T-helper 2 cell treated with Interferon-gamma antibody and Interleukin-4, amounts not matched to agents 5 μg/mL and 100 μg/mL, for 36 hours (primary cell): ENCODE results near the gene NDOR1.

Experiments used
- DNase-seq: peaks from one replicate; pipeline ENCODE4 v3.0.0; 2021; ENCODE audit warnings: low spot score
- H3K27ac Mint-ChIP-seq: one replicate; pipeline ENCODE4 v1.8.0; 2021; ENCODE audit warnings: mild to moderate bottlenecking, mixed read lengths
- H3K27me3 Mint-ChIP-seq: one replicate; pipeline ENCODE4 v1.8.0; 2021; ENCODE audit warnings: low read depth, mixed read lengths
- H3K36me3 Mint-ChIP-seq: one replicate; pipeline ENCODE4 v1.8.0; 2021; ENCODE audit warnings: low read depth, mixed read lengths
- H3K4me1 Mint-ChIP-seq: one replicate; pipeline ENCODE4 v1.8.0; 2021; ENCODE audit warnings: low read depth, mixed read lengths
- H3K4me3 Mint-ChIP-seq: one replicate; pipeline ENCODE4 v1.8.0; 2022; ENCODE audit warnings: mild to moderate bottlenecking, moderate library complexity, mixed read lengths
- H3K9me3 Mint-ChIP-seq: one replicate; pipeline ENCODE4 v1.8.0; 2021; ENCODE audit warnings: mixed read lengths

Gene NDOR1

DNA sequence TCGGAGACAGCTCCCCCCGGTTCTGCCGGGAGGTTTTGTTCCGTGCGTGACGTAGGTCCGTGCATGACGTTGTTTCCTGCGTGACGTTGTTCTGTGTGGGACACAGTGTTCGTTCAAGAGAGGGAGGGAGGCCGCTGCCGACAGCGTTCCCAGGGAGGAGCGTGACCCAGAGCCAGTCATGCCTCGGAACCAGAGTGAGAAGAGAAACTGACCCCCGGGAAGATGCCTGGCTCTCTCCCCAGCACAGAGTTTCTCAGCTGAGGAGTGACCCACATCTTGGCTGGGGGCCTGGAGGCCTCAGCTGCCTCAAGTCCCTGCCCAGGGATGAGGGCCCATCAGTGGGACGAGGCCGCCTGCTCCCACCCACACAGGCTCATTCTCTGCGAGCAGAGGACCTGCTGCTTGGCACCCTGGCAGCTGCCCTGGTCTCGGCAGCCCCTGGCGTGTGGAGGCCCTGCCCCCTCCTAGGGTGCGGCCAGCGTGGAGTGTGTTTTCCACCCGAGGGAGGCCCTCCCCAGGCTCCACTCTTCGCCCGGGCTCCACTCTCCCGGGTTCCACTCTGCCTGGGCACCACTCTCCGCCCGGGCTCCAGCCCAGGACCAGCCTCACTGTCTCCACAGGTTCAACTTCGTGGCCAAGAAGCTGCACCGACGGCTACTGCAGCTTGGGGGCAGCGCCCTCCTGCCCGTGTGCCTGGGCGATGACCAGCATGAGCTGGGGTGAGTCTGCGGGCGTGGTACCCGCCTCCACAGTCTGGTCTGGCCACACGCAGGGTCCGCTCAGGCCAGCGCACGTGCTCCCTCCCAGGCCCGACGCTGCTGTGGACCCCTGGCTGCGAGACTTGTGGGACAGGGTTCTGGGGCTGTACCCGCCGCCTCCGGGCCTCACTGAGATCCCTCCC lies 7.9 kb downstream of the NDOR1 start:
- Mint-ChIP-seq H3K27ac (no peak overlapping the region), H3K27me3 (no peaks in the 10 kb centered on the region), H3K36me3 (peaks cover 9% of the 10 kb centered on the region), H3K9me3 (no peaks in the 10 kb centered on the region), H3K4me1 (no peaks in the 10 kb centered on the region), H3K4me3 (no peak overlapping the region)
- DNase-seq = no peak

DNA sequence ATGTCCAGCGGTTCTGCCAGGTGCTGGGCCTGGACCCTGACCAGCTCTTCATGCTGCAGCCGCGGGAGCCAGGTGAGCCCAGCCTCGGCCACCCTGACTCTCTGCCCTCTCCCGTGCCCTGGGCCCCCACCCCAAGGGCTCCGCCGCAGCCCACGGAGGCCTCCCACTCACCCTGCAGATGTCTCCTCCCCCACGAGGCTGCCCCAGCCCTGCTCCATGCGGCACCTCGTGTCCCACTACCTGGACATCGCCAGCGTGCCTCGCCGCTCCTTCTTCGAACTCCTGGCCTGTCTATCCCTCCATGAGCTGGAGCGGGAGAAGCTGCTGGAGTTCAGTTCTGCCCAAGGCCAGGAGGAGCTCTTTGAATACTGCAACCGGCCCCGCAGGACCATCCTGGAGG lies 9.1 kb downstream of the NDOR1 start:
- Mint-ChIP-seq H3K4me1 (no peaks in the 10 kb centered on the region), H3K27me3 (no peaks in the 10 kb centered on the region), H3K36me3 (peaks cover 6% of the 10 kb centered on the region), H3K4me3 (no peak overlapping the region), H3K27ac (no peak overlapping the region), H3K9me3 (no peaks in the 10 kb centered on the region)
- no peak for DNase-seq

DNA sequence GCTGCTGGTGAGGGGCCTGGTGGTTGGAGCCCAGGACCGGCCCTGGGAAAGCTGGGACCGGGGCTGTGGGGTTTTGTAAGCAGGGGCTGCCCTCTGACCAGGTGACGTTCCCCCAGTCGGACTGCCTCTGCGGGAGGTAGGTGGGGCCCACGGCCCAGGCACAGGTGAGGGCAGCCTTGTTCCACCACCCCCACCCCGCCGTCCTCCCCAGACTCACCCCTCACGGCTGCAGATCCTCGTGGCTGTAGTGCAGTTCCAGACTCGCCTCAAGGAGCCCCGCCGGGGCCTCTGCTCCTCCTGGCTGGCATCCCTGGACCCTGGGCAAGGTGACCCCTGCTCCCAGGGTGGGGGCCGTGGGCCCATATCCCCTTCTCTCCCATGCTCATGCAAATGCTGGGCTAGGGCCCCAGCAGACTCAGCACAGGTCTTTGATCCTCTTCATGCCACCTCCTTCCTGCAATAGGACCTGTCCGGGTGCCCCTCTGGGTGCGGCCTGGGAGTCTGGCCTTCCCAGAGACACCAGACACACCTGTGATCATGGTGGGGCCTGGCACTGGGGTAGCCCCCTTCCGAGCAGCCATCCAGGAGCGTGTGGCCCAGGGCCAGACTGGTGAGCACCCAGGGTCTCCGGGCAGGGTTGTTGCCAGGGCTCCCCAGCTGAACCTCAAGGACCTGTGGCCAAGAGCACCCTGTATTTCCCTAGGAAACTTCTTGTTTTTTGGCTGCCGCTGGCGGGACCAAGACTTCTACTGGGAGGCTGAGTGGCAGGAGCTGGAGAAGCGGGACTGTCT lies 9.9 kb downstream of the NDOR1 start:
- no peaks in the 10 kb centered on the region for H3K4me1 Mint-ChIP-seq

DNA sequence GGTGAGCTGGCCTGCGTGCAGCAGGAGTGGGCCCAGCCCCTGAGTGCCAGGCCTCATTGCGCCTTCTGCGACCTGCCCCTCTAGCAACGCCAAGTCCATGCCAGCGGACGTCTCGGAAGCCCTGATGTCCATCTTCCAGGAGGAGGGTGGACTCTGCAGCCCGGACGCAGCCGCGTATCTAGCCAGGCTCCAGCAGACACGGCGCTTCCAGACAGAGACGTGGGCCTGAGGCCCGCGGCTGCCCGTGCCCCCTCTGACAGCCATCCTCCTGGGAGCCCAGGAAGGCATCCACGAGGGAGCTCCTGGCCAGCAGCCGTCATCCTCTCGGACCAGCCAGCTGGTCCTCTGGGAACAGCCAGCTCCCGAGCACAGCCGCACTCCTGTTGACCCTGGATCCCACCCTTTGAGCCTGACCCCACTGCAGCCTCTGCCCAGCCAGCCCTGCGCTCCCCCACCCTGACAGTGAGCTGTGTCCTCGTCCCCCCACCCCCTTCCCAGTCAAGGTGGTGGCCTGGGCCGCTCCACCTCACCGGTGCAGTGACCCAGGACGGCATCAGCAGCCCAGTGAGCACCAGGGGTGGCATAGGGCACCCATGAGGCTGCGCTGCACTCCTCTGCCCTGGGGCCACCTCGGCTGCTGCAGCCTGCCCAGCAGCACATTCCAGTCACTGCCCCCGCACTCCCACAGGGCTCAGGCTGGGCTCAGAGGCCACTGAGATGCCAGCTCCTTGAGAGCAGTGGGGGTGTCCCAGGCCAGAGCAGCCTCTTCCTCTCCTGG lies 10.9 kb downstream of the NDOR1 start:
- Mint-ChIP-seq H3K4me3 (no peak overlapping the region), H3K36me3 (peaks cover 4% of the 10 kb centered on the region), H3K9me3 (no peaks in the 10 kb centered on the region), H3K27me3 (no peaks in the 10 kb centered on the region), H3K4me1 (no peaks in the 10 kb centered on the region), H3K27ac (no peak overlapping the region)
- no peak for DNase-seq

More for the DNA sequence above, 9.9 kb downstream of the NDOR1 start:
- H3K27me3 Mint-ChIP-seq = no peaks in the 10 kb centered on the region
- DNase-seq = no peak
- H3K27ac Mint-ChIP-seq = no peak overlapping the region
- H3K9me3 Mint-ChIP-seq = no peaks in the 10 kb centered on the region
- no peak overlapping the region for H3K4me3 Mint-ChIP-seq
- peaks cover 4% of the 10 kb centered on the region for H3K36me3 Mint-ChIP-seq

GRCh38 chr9:137217276-137218211 lies 12.0 kb downstream of the NDOR1 start:
- H3K4me3 Mint-ChIP-seq = no peak overlapping the region
- H3K4me1 Mint-ChIP-seq = no peaks in the 10 kb centered on the region
- H3K27ac Mint-ChIP-seq = no peak overlapping the region
- no peaks in the 10 kb centered on the region for H3K27me3 Mint-ChIP-seq
- H3K36me3 Mint-ChIP-seq = peaks cover 4% of the 10 kb centered on the region
- H3K9me3 Mint-ChIP-seq = no peaks in the 10 kb centered on the region
- no peak for DNase-seq

DNA sequence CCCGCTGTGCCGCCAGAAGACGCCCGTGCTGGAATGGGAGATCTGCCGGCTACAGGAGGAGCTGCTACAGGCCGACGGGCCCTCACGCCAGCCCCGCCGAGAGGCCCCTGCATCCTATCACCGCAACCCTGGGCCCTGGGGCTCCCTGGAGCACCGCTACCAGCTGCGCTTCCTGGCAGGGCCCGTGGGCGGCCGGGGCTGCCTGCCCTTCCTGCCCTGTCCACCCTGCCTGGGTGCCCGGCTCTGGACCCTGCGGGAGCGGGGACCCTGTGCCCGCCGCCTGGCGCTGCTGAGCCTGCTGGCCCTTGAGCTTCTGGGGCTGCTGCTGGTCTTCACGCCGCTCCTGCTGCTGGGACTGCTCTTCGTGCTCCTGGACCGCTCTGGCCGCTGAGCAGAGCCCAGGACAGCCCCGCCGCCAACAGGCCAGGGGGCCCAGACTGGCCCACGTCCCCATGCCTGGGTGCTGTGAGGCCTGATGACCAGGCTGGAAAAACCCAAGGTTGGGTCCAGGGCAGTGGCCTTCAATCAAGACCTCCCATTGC lies 12.8 kb downstream of the NDOR1 start:
- no peaks in the 10 kb centered on the region for H3K27me3 Mint-ChIP-seq
- no peak overlapping the region for H3K4me3 Mint-ChIP-seq

GRCh38 chr9:137218754-137219271 lies 13.3 kb downstream of the NDOR1 start:
- H3K4me3 Mint-ChIP-seq = no peak overlapping the region
- peaks cover 3% of the 10 kb centered on the region for H3K4me1 Mint-ChIP-seq
- H3K27ac Mint-ChIP-seq = peak overlapping the region; percentile 15
- DNase-seq = no peak
- no peaks in the 10 kb centered on the region for H3K9me3 Mint-ChIP-seq
- H3K27me3 Mint-ChIP-seq = no peaks in the 10 kb centered on the region
- no peaks in the 10 kb centered on the region for H3K36me3 Mint-ChIP-seq

More for the DNA sequence above, 12.8 kb downstream of the NDOR1 start:
- no peaks in the 10 kb centered on the region for H3K36me3 Mint-ChIP-seq
- no peaks in the 10 kb centered on the region for H3K9me3 Mint-ChIP-seq
- H3K27ac Mint-ChIP-seq = peak overlapping the region; percentile 15
- DNase-seq = no peak
- H3K4me1 Mint-ChIP-seq = peaks cover 3% of the 10 kb centered on the region

- peaks cover 3% of the 10 kb centered on the region for H3K4me1 Mint-ChIP-seq
- H3K36me3 Mint-ChIP-seq = no peaks in the 10 kb centered on the region
- H3K27me3 Mint-ChIP-seq = no peaks in the 10 kb centered on the region
- H3K9me3 Mint-ChIP-seq = no peaks in the 10 kb centered on the region
- H3K4me3 Mint-ChIP-seq = peak overlapping the region; percentile 34
- H3K27ac Mint-ChIP-seq = peak overlapping the region; percentile 20
- no peak for DNase-seq
These were observed 14.3 kb downstream of the NDOR1 start for GRCh38 chr9:137219757-137220316.

GRCh38 chr9:137220317-137221094 lies 15.0 kb downstream of the NDOR1 start:
- Mint-ChIP-seq H3K27ac (peak overlapping the region; percentile 20), H3K9me3 (no peaks in the 10 kb centered on the region), H3K4me3 (peak overlapping the region; percentile 34), H3K36me3 (no peaks in the 10 kb centered on the region), H3K27me3 (no peaks in the 10 kb centered on the region), H3K4me1 (peaks cover 3% of the 10 kb centered on the region)
- no peak for DNase-seq

DNA sequence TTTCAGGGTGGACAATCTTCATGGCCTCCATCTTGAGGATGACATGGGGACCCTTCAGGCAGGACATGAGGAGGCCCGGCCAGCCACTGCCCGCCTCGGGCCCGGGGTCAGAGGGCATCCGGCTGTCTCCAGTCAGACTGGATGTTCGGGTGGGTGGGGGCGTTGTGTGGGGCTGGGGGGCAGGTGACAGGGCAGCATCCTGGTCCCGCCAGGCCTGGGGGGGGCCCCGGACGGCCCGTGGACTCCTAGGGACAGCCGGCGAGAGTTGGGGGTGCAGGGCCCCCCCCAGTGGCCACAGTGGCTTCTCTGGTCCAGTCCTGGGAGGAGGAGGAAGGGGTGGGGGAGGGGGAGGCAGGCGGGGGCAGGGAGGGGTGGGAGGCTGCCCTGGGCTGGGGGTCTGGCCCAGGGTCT lies 15.6 kb downstream of the NDOR1 start:
- Mint-ChIP-seq H3K4me3 (no peak overlapping the region), H3K36me3 (no peaks in the 10 kb centered on the region), H3K4me1 (peaks cover 3% of the 10 kb centered on the region), H3K27me3 (no peaks in the 10 kb centered on the region), H3K27ac (no peak overlapping the region), H3K9me3 (no peaks in the 10 kb centered on the region)
- no peak for DNase-seq

DNA sequence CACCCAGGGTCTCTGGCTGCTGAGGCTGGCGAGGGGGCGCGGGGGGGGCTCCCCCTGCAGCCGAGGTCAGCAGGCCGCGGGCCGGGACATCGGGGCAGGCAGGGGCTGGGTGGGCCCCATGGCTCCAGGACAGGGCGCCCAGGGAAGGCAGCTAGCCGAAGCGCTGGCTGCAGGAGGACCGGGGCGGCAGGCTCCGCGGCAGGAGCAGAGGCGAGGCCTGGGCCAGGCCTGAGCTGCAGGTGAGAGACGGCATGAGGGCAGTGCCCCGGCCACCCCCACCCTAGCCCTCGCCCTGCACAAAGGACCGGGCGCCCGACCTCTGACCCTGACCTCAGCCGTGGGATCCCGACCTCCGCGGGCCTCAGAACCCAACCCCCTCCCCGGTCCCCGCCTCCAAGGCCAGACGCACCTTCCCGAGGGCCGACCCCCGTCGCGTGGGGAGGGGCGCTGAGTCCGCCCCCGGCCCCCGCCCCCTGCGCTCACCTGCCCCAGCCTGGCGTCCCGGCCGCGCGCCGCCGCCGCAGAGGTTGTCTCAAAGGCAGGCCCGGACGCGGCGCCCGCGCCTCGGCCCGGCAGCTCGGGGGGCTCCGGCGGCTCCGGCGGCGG lies 16.1 kb downstream of the NDOR1 start:
- no peak for DNase-seq
- Mint-ChIP-seq H3K4me3 (no peak overlapping the region), H3K4me1 (peaks cover 3% of the 10 kb centered on the region), H3K27ac (no peak overlapping the region), H3K9me3 (no peaks in the 10 kb centered on the region), H3K36me3 (no peaks in the 10 kb centered on the region), H3K27me3 (no peaks in the 10 kb centered on the region)
